ENCODE data around the gene GABRD.

The GABRD gene

GRCh38 chr1:1985375-1986050 lies 33.6 kb upstream of the GABRD start:
- DNase-seq (ENCODE audit: low spot score) = no peak

GRCh38 chr1:1986451-1987141 lies 32.5 kb upstream of the GABRD start:
- no peak for DNase-seq (ENCODE audit: low spot score)

- no peak for DNase-seq (ENCODE audit: low spot score)
Measured at GRCh38 chr1:1987142-1987510, 32.0 kb upstream of the GABRD start.

GRCh38 chr1:1988061-1988945 lies 30.8 kb upstream of the GABRD start:
- DNase-seq (ENCODE audit: low spot score) = no peak

- no peak for DNase-seq (ENCODE audit: low spot score)
Measured at GRCh38 chr1:1989102-1989542, 30.0 kb upstream of the GABRD start.

GRCh38 chr1:1989789-1990188 lies 29.4 kb upstream of the GABRD start:
- DNase-seq (ENCODE audit: low spot score) = no peak

GRCh38 chr1:1990222-1990621 lies 28.9 kb upstream of the GABRD start:
- DNase-seq (ENCODE audit: low spot score) = no peak

GRCh38 chr1:1994536-1994935 lies 24.6 kb upstream of the GABRD start:
- no peak for DNase-seq (ENCODE audit: low spot score)

- no peak for DNase-seq (ENCODE audit: low spot score)
Measured at GRCh38 chr1:1996207-1996651, 22.9 kb upstream of the GABRD start.

- DNase-seq (ENCODE audit: low spot score) = no peak
Measured at GRCh38 chr1:1997576-1997975, 21.6 kb upstream of the GABRD start.

- no peak for DNase-seq (ENCODE audit: low spot score)
Measured at GRCh38 chr1:2000432-2000831, 18.7 kb upstream of the GABRD start.

- no peak for DNase-seq (ENCODE audit: low spot score)
Measured at GRCh38 chr1:2000850-2001249, 18.3 kb upstream of the GABRD start.

GRCh38 chr1:2001773-2002411 lies 17.3 kb upstream of the GABRD start:
- no peak for DNase-seq (ENCODE audit: low spot score)

- peak; percentile 58 for DNase-seq (ENCODE audit: low spot score)
Measured at GRCh38 chr1:2003541-2004131, 15.5 kb upstream of the GABRD start, which contains the start of gene CFAP74. Gene CFAP74, minus strand, starts transcription at chr1:2003786. Its CDS starts 12,830 bp downstream, at chr1:1990956.

GRCh38 chr1:2004856-2005255 lies 14.3 kb upstream of the GABRD start:
- no peak for DNase-seq (ENCODE audit: low spot score)

- DNase-seq (ENCODE audit: low spot score) = no peak
Measured at GRCh38 chr1:2009101-2010053, 9.8 kb upstream of the GABRD start.

GRCh38 chr1:2014181-2014580 lies 5.0 kb upstream of the GABRD start:
- no peak for DNase-seq (ENCODE audit: low spot score)

- peak; percentile 23 for DNase-seq (ENCODE audit: low spot score)
Measured at GRCh38 chr1:2014741-2015735, 4.1 kb upstream of the GABRD start.

- no peak for DNase-seq (ENCODE audit: low spot score)
Measured at GRCh38 chr1:2016123-2016522, 3.0 kb upstream of the GABRD start.

All from SW480 (cell line).